ENCODE measurements around the gene DRICH1. TPM values are rescaled to one million over a fixed set of nuclear protein-coding genes. Genes with fewer than 3 reads are reported as not detected.
"Not testable (repeated sequence)": the region's sequence is repeated elsewhere in the genome, so short reads cannot be mapped to it uniquely, and the experiment has no call there.

The DRICH1 gene
- total RNA-seq, 6 donors from 2014 or later: 0.30 to 5.8 (median 0.81) TPM; not detected in 1

GRCh38 chr22:23670378-23671295, 38.5 kb upstream of the DRICH1 start:
- TF ChIP-seq EP300 (IDR thresholded peaks at IDR 0.05): no peak
- no peak for TF ChIP-seq POLR2AphosphoS5 (IDR thresholded peaks at IDR 0.05)
- no peak for TF ChIP-seq POLR2A (IDR thresholded peaks at IDR 0.05)
- no peak for TF ChIP-seq CTCF (IDR thresholded peaks at IDR 0.05)
- Histone ChIP-seq H3K9me3 (no peaks in the 10 kb centered on the region), H3K4me1 (peaks cover 0 to 2% (median 1%) of the 10 kb centered on the region in 4 donors), H3K27ac (no peak overlapping the region), H3K4me3 (no peak overlapping the region), H3K27me3 (no peaks in the 10 kb centered on the region), H3K36me3 (peaks cover 0 to 3% (median 0%) of the 10 kb centered on the region in 4 donors)
- peak in 1 of 2 donors; percentile 24 for ATAC-seq (ENCODE audit: low FRiP score in 2 of 2)
- 87 to 92% methylated on average over 12 to 16 of the region's 16 CpGs for WGBS, 2 donors
- DNase-seq: no peak

GRCh38 chr22:23660381-23660780, 28.3 kb upstream of the DRICH1 start:
- not testable (repeated sequence) for ATAC-seq (ENCODE audit: low FRiP score in 2 of 2); H3K9me3 ChIP-seq; H3K4me3 ChIP-seq; H3K27ac ChIP-seq; DNase-seq; H3K27me3 ChIP-seq; H3K4me1 ChIP-seq
- H3K36me3 ChIP-seq: peaks cover 0 to 27% (median 17%) of the 10 kb centered on the region in 4 donors
- 95 to 100% methylated on average over 4 of the region's 4 CpGs for WGBS, 2 donors

- ATAC-seq (ENCODE audit: low FRiP score in 2 of 2) (no peak), DNase-seq (no peak)
- Histone ChIP-seq H3K4me1 (no peaks in the 10 kb centered on the region), H3K4me3 (no peak overlapping the region), H3K27ac (no peak overlapping the region), H3K27me3 (no peaks in the 10 kb centered on the region), H3K36me3 (peaks cover 0 to 30% (median 23%) of the 10 kb centered on the region in 4 donors), H3K9me3 (no peaks in the 10 kb centered on the region)
- TF ChIP-seq POLR2AphosphoS5 (IDR thresholded peaks at IDR 0.05) (no peak), POLR2A (IDR thresholded peaks at IDR 0.05) (no peak), CTCF (IDR thresholded peaks at IDR 0.05) (no peak), EP300 (IDR thresholded peaks at IDR 0.05) (no peak)
- 62 to 76% methylated on average over 5 of the region's 5 CpGs for WGBS, 2 donors
Observed at GRCh38 chr22:23657727-23658126, 25.6 kb upstream of the DRICH1 start.

- no peak overlapping the region for H3K4me3 ChIP-seq
- ATAC-seq (ENCODE audit: low FRiP score in 2 of 2): no peak
- 95 to 96% methylated on average over 3 to 6 of the region's 6 CpGs for WGBS, 2 donors
- no peak for TF ChIP-seq EP300 (IDR thresholded peaks at IDR 0.05)
- no peak for TF ChIP-seq POLR2A (IDR thresholded peaks at IDR 0.05)
- TF ChIP-seq CTCF (IDR thresholded peaks at IDR 0.05): no peak
- no peak for TF ChIP-seq POLR2AphosphoS5 (IDR thresholded peaks at IDR 0.05)
- no peak for DNase-seq
- no peaks in the 10 kb centered on the region for H3K4me1 ChIP-seq
- H3K27ac ChIP-seq: no peak overlapping the region
- no peaks in the 10 kb centered on the region for H3K27me3 ChIP-seq
- peaks cover 0 to 42% (median 24%) of the 10 kb centered on the region in 4 donors for H3K36me3 ChIP-seq
- no peaks in the 10 kb centered on the region for H3K9me3 ChIP-seq
Observed at GRCh38 chr22:23655891-23656475, 23.9 kb upstream of the DRICH1 start.

- Histone ChIP-seq H3K9me3 (no peaks in the 10 kb centered on the region), H3K4me1 (no peaks in the 10 kb centered on the region), H3K27ac (no peak overlapping the region), H3K4me3 (no peak overlapping the region), H3K27me3 (no peaks in the 10 kb centered on the region), H3K36me3 (peaks cover 0 to 26% (median 4%) of the 10 kb centered on the region in 4 donors)
- no peak for DNase-seq
- 96% methylated on average over 8 of the region's 8 CpGs; no CpG with 5 or more reads in 1 of the 2 donors for WGBS, 2 donors
- ATAC-seq (ENCODE audit: low FRiP score in 2 of 2): no peak
- TF ChIP-seq POLR2AphosphoS5 (IDR thresholded peaks at IDR 0.05) (no peak), EP300 (IDR thresholded peaks at IDR 0.05) (no peak), POLR2A (IDR thresholded peaks at IDR 0.05) (no peak), CTCF (IDR thresholded peaks at IDR 0.05) (no peak)
Observed at GRCh38 chr22:23652711-23653110, 20.6 kb upstream of the DRICH1 start.
